ENCODE data around the gene UQCC2.

DNA sequence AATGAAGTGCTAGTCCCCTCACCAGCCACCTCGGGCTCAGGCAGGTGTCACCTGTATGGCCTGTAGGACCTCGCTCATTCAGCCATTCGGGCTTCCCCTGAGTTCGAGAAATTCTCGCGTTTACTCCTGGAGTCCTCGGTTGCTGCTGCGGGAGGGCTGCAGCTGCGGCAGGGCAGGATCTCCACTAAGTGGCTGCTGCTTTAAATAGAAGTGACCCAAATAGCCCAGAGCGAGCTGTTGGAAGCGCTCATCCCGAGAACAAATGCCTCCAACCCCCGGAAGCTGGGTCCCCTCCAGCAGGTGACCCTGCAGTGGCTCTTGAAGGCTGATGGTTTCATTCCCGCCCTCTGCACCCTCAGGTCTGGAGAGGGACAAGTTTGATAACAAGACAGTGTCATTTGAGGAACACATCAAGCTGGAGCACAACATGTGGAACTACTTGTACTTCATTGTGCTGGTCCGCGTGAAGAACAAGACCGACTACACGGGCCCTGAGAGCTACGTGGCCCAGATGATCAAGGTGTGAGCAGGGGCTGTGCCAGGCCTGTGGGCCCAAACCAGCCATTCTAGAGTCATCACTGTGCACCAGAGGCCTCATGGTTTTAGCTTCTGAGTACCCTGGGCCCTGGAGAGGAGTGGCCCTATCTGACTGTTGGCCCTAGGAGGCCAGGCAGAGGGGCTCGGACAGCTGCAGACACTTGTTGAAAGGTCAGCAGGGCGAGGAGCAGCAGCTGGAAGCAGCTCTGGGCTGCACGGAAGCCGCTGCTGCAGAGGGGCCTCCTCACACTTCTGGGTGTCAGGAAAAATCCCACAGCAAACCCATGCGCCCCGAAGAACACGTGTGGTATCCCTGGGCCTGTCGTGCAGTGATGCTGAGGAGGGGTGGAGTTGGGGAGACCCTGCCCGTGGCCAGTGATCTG is 18.1 kb downstream of the UQCC2 start:
- TF ChIP-seq, protein P1, sequence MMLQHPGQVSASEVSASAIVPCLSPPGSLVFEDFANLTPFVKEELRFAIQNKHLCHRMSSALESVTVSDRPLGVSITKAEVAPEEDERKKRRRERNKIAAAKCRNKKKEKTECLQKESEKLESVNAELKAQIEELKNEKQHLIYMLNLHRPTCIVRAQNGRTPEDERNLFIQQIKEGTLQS (IDR thresholded peaks at IDR 0.05) = no peak
- TF ChIP-seq, protein P2, sequence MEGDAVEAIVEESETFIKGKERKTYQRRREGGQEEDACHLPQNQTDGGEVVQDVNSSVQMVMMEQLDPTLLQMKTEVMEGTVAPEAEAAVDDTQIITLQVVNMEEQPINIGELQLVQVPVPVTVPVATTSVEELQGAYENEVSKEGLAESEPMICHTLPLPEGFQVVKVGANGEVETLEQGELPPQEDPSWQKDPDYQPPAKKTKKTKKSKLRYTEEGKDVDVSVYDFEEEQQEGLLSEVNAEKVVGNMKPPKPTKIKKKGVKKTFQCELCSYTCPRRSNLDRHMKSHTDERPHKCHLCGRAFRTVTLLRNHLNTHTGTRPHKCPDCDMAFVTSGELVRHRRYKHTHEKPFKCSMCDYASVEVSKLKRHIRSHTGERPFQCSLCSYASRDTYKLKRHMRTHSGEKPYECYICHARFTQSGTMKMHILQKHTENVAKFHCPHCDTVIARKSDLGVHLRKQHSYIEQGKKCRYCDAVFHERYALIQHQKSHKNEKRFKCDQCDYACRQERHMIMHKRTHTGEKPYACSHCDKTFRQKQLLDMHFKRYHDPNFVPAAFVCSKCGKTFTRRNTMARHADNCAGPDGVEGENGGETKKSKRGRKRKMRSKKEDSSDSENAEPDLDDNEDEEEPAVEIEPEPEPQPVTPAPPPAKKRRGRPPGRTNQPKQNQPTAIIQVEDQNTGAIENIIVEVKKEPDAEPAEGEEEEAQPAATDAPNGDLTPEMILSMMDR (IDR thresholded peaks at IDR 0.05; ENCODE audit: low read depth, low read length, missing input control) = no peak
- TF ChIP-seq JUND (IDR thresholded peaks at IDR 0.05) (no peak), TAF1 (conservative IDR thresholded peaks at IDR 0.05) (no peak), RAD21 (IDR thresholded peaks at IDR 0.05) (no peak), GABPA (IDR thresholded peaks at IDR 0.05 in 1 of 2, conservative IDR thresholded peaks at IDR 0.05 in 1 of 2) (no peak), HNF4A (conservative IDR thresholded peaks at IDR 0.05) (no peak), EGR1 (IDR thresholded peaks at IDR 0.05; ENCODE audit: low read depth in 2 of 2) (no peak), RXRA (IDR thresholded peaks at IDR 0.05) (no peak), SP1 (IDR thresholded peaks at IDR 0.05) (no peak)
- TF ChIP-seq, protein P3, sequence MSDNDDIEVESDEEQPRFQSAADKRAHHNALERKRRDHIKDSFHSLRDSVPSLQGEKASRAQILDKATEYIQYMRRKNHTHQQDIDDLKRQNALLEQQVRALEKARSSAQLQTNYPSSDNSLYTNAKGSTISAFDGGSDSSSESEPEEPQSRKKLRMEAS (IDR thresholded peaks at IDR 0.05) = no peak
- TF ChIP-seq, protein P4, sequence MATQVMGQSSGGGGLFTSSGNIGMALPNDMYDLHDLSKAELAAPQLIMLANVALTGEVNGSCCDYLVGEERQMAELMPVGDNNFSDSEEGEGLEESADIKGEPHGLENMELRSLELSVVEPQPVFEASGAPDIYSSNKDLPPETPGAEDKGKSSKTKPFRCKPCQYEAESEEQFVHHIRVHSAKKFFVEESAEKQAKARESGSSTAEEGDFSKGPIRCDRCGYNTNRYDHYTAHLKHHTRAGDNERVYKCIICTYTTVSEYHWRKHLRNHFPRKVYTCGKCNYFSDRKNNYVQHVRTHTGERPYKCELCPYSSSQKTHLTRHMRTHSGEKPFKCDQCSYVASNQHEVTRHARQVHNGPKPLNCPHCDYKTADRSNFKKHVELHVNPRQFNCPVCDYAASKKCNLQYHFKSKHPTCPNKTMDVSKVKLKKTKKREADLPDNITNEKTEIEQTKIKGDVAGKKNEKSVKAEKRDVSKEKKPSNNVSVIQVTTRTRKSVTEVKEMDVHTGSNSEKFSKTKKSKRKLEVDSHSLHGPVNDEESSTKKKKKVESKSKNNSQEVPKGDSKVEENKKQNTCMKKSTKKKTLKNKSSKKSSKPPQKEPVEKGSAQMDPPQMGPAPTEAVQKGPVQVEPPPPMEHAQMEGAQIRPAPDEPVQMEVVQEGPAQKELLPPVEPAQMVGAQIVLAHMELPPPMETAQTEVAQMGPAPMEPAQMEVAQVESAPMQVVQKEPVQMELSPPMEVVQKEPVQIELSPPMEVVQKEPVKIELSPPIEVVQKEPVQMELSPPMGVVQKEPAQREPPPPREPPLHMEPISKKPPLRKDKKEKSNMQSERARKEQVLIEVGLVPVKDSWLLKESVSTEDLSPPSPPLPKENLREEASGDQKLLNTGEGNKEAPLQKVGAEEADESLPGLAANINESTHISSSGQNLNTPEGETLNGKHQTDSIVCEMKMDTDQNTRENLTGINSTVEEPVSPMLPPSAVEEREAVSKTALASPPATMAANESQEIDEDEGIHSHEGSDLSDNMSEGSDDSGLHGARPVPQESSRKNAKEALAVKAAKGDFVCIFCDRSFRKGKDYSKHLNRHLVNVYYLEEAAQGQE (IDR thresholded peaks at IDR 0.05) = no peak
- TF ChIP-seq, protein P5, sequence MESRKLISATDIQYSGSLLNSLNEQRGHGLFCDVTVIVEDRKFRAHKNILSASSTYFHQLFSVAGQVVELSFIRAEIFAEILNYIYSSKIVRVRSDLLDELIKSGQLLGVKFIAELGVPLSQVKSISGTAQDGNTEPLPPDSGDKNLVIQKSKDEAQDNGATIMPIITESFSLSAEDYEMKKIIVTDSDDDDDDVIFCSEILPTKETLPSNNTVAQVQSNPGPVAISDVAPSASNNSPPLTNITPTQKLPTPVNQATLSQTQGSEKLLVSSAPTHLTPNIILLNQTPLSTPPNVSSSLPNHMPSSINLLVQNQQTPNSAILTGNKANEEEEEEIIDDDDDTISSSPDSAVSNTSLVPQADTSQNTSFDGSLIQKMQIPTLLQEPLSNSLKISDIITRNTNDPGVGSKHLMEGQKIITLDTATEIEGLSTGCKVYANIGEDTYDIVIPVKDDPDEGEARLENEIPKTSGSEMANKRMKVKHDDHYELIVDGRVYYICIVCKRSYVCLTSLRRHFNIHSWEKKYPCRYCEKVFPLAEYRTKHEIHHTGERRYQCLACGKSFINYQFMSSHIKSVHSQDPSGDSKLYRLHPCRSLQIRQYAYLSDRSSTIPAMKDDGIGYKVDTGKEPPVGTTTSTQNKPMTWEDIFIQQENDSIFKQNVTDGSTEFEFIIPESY (IDR thresholded peaks at IDR 0.05) = no peak

Data from liver (tissue), 3 donors.